ENCODE measurements around the gene DIAPH2.

- TF ChIP-seq GABPA (IDR thresholded peaks at IDR 0.05; ENCODE audit: low read depth, low read length), result no peak
- no peak for TF ChIP-seq GABPA (CRISPR knock-in tag; IDR thresholded peaks at IDR 0.05; ENCODE audit: low read depth)
- no peak for TF ChIP-seq ZFP37 (CRISPR knock-in tag; IDR thresholded peaks at IDR 0.05; ENCODE audit: borderline replicate concordance)
Measured at GRCh38 chrX:97155816-97156215, 471.2 kb downstream of the DIAPH2 start.

All from HepG2 (cell line).